Thyroid gland (tissue), 4 donors: Measurements from ENCODE around the gene MAP2K2.
A peak's percentile ranks its signal among the peaks of the same experiment; 100 is the strongest.

Source experiments
- CTCF ChIP-seq, 6 experiments: fragments of 200-600 bp in 3 of 6; fragments of 450-650 bp in 3 of 6; sonication (generic) in 3 of 6; IDR thresholded peaks; one replicate each; pipeline ENCODE4 v1.5.1; 2016 to 2019; ENCODE audit warnings: antibody characterized with exemption in 6 of 6, mild to moderate bottlenecking in 2 of 6, inconsistent platforms in 1 of 6, moderate library complexity in 1 of 6
- POLR2A ChIP-seq, 2 donors: fragments of 450-650 bp; IDR thresholded peaks; one replicate each; pipeline ENCODE4 v1.6.1; 2017; ENCODE audit warnings: antibody characterized with exemption in 2 of 2, mild to moderate bottlenecking in 2 of 2, moderate library complexity in 1 of 2

DNA sequence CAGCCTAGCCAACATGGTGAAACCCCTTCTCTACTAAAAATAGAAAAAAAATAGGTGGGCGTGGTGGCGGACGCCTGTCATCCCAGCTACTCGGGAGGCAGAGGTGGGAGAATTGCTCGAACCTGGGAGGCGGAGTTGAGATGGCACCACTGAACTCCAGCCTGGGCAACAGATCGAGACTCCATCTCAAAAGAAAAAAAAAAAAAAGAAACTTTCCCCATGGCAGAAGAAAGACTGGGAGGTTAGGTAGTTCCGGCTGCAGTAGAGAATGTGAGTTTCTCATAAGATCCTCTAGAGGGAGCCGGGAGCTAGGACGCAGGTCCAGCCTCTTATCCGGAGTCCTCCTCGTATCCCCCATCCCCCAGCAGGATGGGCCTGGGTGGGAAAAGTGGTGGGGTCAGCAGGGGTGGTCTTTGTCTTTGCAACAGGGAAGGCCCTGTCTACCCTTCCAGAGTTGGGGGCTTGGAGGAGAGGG, 16.4 kb upstream of the MAP2K2 start:
- TF ChIP-seq POLR2A (IDR thresholded peaks at IDR 0.05) (no peak), CTCF (IDR thresholded peaks at IDR 0.05) (peak; percentile 10 to 61 (median 28))
